Fibroblast of peridontal ligament (primary cell): ENCODE measurements around the gene TRNAU1AP.
"Not testable (repeated sequence)": the region's sequence is repeated elsewhere in the genome, so short reads cannot be mapped to it uniquely, and the experiment has no call there.

Experiments
- DNase-seq: peaks from one replicate; pipeline ENCODE4 v3.0.0-alpha.2; 2010; ENCODE audit errors: extremely low read depth

The TRNAU1AP gene

GRCh38 chr1:28577052-28577678 is 24.3 kb downstream of the TRNAU1AP start:
- DNase-seq, result no peak

GRCh38 chr1:28577738-28578536 is 25.1 kb downstream of the TRNAU1AP start:
- DNase-seq, result no peak

- no peak for DNase-seq
Observed at GRCh38 chr1:28578696-28579218, 25.9 kb downstream of the TRNAU1AP start.

- no peak for DNase-seq
Observed at GRCh38 chr1:28579401-28579800, 26.5 kb downstream of the TRNAU1AP start.

- DNase-seq, result peak; percentile 47
Observed at GRCh38 chr1:28580722-28581530, 28.0 kb downstream of the TRNAU1AP start.

- peak; percentile 95 for DNase-seq
Observed at GRCh38 chr1:28581531-28582247, 28.8 kb downstream of the TRNAU1AP start.

GRCh38 chr1:28582248-28582615 is 29.3 kb downstream of the TRNAU1AP start:
- peak; percentile 67 for DNase-seq

- not testable (repeated sequence) for DNase-seq
Observed at GRCh38 chr1:28586585-28587391, 33.9 kb downstream of the TRNAU1AP start.

GRCh38 chr1:28591708-28592320 is 38.9 kb downstream of the TRNAU1AP start, which contains the start of gene RAB42:
TSS of gene RAB42 (plus strand) at chr1:28592265. CDS start at chr1:28592512, 247 bp downstream.
- no peak for DNase-seq

GRCh38 chr1:28592321-28593071 is 39.6 kb downstream of the TRNAU1AP start:
- no peak for DNase-seq

GRCh38 chr1:28593988-28594356 is 41.1 kb downstream of the TRNAU1AP start:
- DNase-seq, result not testable (repeated sequence)

- DNase-seq, result not testable (repeated sequence)
Observed at GRCh38 chr1:28594686-28595411, 42.0 kb downstream of the TRNAU1AP start.

GRCh38 chr1:28595412-28596191 is 42.7 kb downstream of the TRNAU1AP start:
- DNase-seq, result no peak

GRCh38 chr1:28596276-28596675 is 43.4 kb downstream of the TRNAU1AP start:
- not testable (repeated sequence) for DNase-seq

- peak; percentile 92 for DNase-seq
Observed at GRCh38 chr1:28601696-28602095, 48.8 kb downstream of the TRNAU1AP start.

GRCh38 chr1:28602536-28603439 is 49.9 kb downstream of the TRNAU1AP start:
- peak; percentile 92 for DNase-seq

- DNase-seq, result no peak
Observed at GRCh38 chr1:28604411-28604810, 51.5 kb downstream of the TRNAU1AP start.
